Vagina (tissue), 2 donors: ENCODE measurements around the gene SERPINA4.

ENCODE experiments used
- CTCF ChIP-seq, 3 experiments: fragments of 450-650 bp in 2 of 3; fragments of 200-600 bp in 1 of 3; sonication (generic) in 1 of 3; IDR thresholded peaks; one replicate each; pipeline ENCODE4 v1.5.1; 2017 to 2019; ENCODE audit warnings: antibody characterized with exemption in 3 of 3, mild to moderate bottlenecking in 2 of 3, moderate library complexity in 2 of 3
- POLR2A ChIP-seq, 2 donors: fragments of 450-650 bp; IDR thresholded peaks; one replicate each; pipeline ENCODE4 v1.6.1; 2017; ENCODE audit warnings: antibody characterized with exemption in 2 of 2, mild to moderate bottlenecking in 2 of 2, moderate library complexity in 2 of 2
- POLR2AphosphoS5 ChIP-seq, 2 donors: sonication (generic); formaldehyde crosslinking; IDR thresholded peaks; one replicate each; pipeline ENCODE4 v1.9.0; 2017; ENCODE audit warnings: antibody characterized with exemption in 2 of 2, mild to moderate bottlenecking in 2 of 2, low read depth in 1 of 2; ENCODE audit not compliant: insufficient read depth in 1 of 2

- TF ChIP-seq CTCF (IDR thresholded peaks at IDR 0.05) (no peak), POLR2A (IDR thresholded peaks at IDR 0.05) (no peak), POLR2AphosphoS5 (IDR thresholded peaks at IDR 0.05; ENCODE audit: insufficient read depth in 1 of 2, low read depth in 1 of 2) (no peak)
These were observed 10.2 kb downstream of the SERPINA4 start for GRCh38 chr14:94571395-94571794.
